ENCODE measurements around the gene ZFYVE28. TPM values are rescaled to one million over a fixed set of nuclear protein-coding genes. Genes with fewer than 3 reads are reported as not detected.
"Not testable (repeated sequence)": the region's sequence is repeated elsewhere in the genome, so short reads cannot be mapped to it uniquely, and the experiment has no call there.

Gene ZFYVE28
- total RNA-seq, 4 donors from 2014 or later = 8.9 to 19.1 (median 16.4) TPM

DNA sequence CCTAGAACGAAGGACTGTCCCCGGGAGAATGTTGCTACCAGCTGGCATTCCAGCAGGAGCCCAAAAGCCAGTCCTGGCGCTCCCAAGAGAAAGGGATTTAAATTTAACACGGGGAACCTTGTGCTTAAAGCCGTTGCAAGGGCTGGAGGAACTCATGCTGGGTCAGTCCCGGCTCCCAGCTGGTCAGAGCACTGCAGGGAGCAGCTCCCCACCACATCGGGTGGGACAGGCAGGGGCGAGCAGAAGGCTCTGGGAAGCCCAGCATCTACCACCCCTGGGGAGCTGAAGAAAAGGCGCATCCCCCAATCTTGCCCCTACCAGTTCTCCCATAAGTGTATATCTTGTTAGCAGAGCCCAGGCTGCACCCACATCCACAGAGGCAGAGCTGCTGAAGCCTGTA is 16.0 kb upstream of the ZFYVE28 start:
- intact Hi-C loops (cut with DNase I) = no loop called here
- no peak for DNase-seq
- no peaks in the 10 kb centered on the region for H3K27me3 ChIP-seq
- WGBS, 2 donors = 64 to 69% methylated on average over 6 to 7 of the region's 9 CpGs
- no peaks in the 10 kb centered on the region for H3K4me1 ChIP-seq
- H3K9me3 ChIP-seq = no peaks in the 10 kb centered on the region
- no peak overlapping the region for H3K4me3 ChIP-seq (replicated peaks in 1 of 3)
- H3K36me3 ChIP-seq = no peaks in the 10 kb centered on the region
- TF ChIP-seq POLR2A (IDR thresholded peaks at IDR 0.05) = no peak
- TF ChIP-seq, protein P1, sequence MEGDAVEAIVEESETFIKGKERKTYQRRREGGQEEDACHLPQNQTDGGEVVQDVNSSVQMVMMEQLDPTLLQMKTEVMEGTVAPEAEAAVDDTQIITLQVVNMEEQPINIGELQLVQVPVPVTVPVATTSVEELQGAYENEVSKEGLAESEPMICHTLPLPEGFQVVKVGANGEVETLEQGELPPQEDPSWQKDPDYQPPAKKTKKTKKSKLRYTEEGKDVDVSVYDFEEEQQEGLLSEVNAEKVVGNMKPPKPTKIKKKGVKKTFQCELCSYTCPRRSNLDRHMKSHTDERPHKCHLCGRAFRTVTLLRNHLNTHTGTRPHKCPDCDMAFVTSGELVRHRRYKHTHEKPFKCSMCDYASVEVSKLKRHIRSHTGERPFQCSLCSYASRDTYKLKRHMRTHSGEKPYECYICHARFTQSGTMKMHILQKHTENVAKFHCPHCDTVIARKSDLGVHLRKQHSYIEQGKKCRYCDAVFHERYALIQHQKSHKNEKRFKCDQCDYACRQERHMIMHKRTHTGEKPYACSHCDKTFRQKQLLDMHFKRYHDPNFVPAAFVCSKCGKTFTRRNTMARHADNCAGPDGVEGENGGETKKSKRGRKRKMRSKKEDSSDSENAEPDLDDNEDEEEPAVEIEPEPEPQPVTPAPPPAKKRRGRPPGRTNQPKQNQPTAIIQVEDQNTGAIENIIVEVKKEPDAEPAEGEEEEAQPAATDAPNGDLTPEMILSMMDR (IDR thresholded peaks at IDR 0.05) = no peak
- no peak overlapping the region for H3K27ac ChIP-seq

DNA sequence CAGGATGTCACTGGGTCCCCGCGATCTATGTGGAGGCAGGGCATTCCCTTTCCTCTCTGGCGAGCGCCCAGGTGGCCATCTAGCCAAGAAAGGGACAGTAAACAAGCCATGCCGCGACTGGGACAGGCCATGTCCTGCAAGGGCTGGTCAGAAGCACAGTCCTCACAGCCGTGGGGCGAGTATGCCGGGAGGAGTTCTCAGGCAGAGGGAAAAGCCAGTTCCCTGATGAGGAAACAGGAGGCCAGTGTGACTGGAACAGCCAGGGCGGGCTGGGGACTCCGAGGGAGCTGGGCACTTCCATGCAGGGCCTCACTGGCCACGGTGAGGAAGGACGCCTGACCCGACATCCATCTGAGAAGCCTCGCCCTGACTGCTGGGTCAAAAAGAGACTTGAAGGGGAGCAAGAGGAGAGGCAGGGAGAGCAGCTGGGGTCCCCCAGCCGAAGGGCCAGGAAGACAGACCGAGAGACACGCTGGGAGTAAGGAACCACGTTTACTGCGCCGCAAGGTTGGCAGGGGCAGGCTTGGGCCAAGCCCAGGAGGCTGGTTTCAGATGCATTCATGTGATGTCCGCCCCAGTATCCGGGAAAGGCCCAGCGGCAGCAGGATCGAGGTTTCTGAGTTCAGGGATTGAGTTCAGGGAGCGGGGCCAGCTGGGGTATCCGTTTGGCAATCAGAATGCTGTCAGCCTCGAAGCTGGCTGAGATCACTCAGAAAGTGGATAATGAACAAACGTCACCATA is 15.3 kb upstream of the ZFYVE28 start:
- intact Hi-C loops (cut with DNase I) = no loop called here

DNA sequence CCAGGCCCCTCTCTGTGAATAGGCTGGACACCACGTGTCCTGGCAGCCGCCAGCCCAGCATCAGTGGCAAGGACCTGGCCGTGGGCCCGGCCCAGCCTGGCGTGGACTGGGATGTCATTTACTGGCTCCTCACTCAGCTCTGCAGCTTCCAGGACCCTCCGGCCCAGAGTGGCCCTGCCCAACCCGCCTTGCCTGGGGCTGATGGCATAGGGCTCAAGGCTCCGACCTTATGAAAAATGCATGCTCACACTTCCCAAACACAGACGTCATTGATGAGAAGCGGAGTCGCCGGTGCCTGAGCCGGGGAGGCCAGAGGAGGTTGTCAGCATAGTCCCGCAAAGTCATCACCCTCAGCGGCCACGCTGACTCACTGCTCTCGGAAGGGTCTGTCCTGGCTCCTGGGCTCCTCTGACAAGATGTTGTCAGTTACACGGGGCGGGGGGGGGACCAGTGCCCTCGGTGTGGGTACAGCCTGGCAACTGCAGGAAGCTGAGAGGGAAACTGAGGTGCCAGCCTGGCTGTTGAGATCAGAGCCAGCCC is 14.6 kb upstream of the ZFYVE28 start:
- H3K27ac ChIP-seq = no peak overlapping the region
- no peak for DNase-seq
- intact Hi-C loops (cut with DNase I) = no loop called here

More for the DNA sequence above, 15.3 kb upstream of the ZFYVE28 start:
- Histone ChIP-seq H3K27me3 (no peaks in the 10 kb centered on the region), H3K9me3 (no peaks in the 10 kb centered on the region), H3K36me3 (no peaks in the 10 kb centered on the region), H3K27ac (no peak overlapping the region), H3K4me3 (replicated peaks in 1 of 3) (no peak overlapping the region), H3K4me1 (no peaks in the 10 kb centered on the region)
- DNase-seq = no peak
- 75 to 81% methylated on average over 23 to 29 of the region's 29 CpGs for WGBS, 2 donors
- no peak for TF ChIP-seq POLR2A (IDR thresholded peaks at IDR 0.05)
- TF ChIP-seq, protein P1 (IDR thresholded peaks at IDR 0.05) = no peak

GRCh38 chr4:2432004-2432403 is 13.6 kb upstream of the ZFYVE28 start:
- DNase-seq = no peak
- Histone ChIP-seq H3K36me3 (no peaks in the 10 kb centered on the region), H3K4me3 (replicated peaks in 1 of 3) (no peak overlapping the region), H3K9me3 (no peaks in the 10 kb centered on the region), H3K27me3 (no peaks in the 10 kb centered on the region), H3K27ac (no peak overlapping the region), H3K4me1 (no peaks in the 10 kb centered on the region)
- intact Hi-C loops (cut with DNase I) = no loop called here
- no peak for TF ChIP-seq POLR2A (IDR thresholded peaks at IDR 0.05)
- TF ChIP-seq, protein P1 (IDR thresholded peaks at IDR 0.05) = no peak

More for the DNA sequence above, 14.6 kb upstream of the ZFYVE28 start:
- H3K9me3 ChIP-seq = no peaks in the 10 kb centered on the region
- no peak overlapping the region for H3K4me3 ChIP-seq (replicated peaks in 1 of 3)
- H3K4me1 ChIP-seq = no peaks in the 10 kb centered on the region
- no peak for TF ChIP-seq POLR2A (IDR thresholded peaks at IDR 0.05)
- TF ChIP-seq, protein P1 (IDR thresholded peaks at IDR 0.05) = no peak
- WGBS, 2 donors = 84 to 87% methylated on average over 11 to 13 of the region's 20 CpGs
- H3K36me3 ChIP-seq = no peaks in the 10 kb centered on the region
- H3K27me3 ChIP-seq = no peaks in the 10 kb centered on the region

GRCh38 chr4:2429945-2430757 is 11.7 kb upstream of the ZFYVE28 start:
- H3K36me3 ChIP-seq; H3K9me3 ChIP-seq; H3K4me1 ChIP-seq; H3K27ac ChIP-seq; H3K27me3 ChIP-seq; H3K4me3 ChIP-seq (replicated peaks in 1 of 3): not testable (repeated sequence)
- intact Hi-C loops (cut with DNase I) = loop anchor here (10.0 kb wide), 1 partner anchor 205 kb away; no protein-coding TSS in a partner anchor
- 78 to 79% methylated on average over 28 to 32 of the region's 49 CpGs for WGBS, 2 donors
- DNase-seq = peak; percentile 7 to 19
